Stimulated activated CD4-positive, alpha-beta T cell treated with anti-CD3 and anti-CD28 coated beads, Interleukin-4, amount 100 ng/mL, for 1 hour (primary cell): ENCODE data around the gene STX17.
"Not testable (repeated sequence)": the region's sequence is repeated elsewhere in the genome, so short reads cannot be mapped to it uniquely, and the experiment has no call there.

Experiments used
- DNase-seq: peaks from one replicate; pipeline ENCODE4 v3.0.0-alpha.2; 2020

Gene STX17

DNA sequence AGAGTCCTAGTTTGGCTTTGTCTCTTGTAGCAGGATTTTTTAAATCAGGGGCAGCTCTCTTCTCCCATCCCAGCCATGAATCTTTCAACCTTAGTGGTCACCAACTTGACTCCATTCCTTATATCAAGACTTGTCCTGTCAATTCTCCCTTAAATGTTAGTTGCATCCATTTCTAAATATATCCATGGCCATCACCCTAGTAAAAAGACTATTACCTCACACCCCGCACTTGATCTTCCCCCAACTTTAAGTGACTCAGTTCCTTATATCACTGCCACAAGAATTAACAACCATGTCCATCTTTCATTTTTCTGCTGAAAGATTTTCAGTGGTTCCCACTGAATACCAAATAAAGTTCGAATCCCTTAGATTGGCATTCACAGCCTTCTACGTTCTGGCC is 67.0 kb downstream of the STX17 start:
- DNase-seq, result no peak

- no peak for DNase-seq
Observed at GRCh38 chr9:99977033-99977792, 70.8 kb downstream of the STX17 start.

DNA sequence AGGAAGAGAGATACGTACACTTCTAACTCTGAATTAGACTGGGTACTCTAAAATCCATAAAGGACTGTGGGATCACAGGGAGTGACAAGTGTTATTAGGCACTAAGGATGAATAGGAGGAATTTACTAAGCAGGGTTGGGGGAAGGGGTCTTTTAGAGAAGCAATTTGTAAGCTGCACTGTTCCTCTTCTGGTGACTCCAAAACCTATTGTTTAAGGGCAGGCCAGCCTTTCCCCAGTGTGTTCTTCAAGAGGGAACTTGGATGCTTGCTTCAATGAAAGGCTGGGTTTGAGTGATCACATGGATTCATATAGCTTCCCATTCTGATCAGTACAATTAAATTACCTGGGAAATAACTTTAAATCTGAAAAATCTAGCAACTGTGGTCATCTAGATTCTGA is 71.8 kb downstream of the STX17 start:
- no peak for DNase-seq

- DNase-seq, result no peak
Observed at GRCh38 chr9:99980598-99980997, 74.1 kb downstream of the STX17 start.

GRCh38 chr9:99986642-99987041 is 80.2 kb downstream of the STX17 start:
- DNase-seq, result no peak

DNA sequence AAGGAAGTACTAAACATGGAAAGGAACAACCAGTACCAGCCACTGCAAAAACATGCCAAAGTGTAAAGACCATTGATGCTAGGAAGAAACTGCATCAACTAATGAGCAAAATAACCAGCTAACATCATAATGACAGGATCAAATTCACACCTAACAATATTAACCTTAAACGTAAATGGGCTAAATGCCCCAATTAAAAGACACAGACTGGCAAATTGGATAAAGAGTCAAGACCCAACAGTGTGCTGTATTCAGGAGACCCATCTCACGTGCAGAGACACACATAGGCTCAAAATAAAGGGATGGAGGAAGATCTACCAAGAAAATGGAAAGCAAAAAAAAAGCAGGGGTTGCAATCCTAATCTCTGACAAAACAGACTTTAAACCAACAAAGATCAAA is 84.1 kb downstream of the STX17 start:
- not testable (repeated sequence) for DNase-seq

GRCh38 chr9:99998266-99998665 is 91.8 kb downstream of the STX17 start:
- DNase-seq, result no peak

- no peak for DNase-seq
Observed at GRCh38 chr9:99998866-99999265, 92.4 kb downstream of the STX17 start.

DNA sequence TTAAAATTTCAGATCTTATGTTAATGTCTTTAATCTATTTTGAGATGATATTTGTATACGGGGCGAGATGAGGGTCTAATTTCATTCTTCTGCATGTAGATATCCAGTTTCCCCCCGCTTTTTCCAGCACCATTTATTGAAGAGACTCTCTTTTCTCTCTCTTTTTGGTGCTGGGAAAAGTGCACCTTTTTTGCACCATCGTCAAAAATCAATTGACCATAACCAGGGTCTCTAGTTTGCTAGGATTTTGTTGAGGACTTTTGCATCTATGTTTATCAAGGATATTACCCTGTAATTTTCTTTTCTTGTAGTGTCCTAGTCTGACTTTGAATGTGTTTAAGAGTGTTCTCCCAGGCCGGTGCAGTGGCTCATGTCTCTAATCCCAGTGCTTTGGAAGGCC is 93.3 kb downstream of the STX17 start:
- no peak for DNase-seq

- DNase-seq, result peak; percentile 5
Observed at GRCh38 chr9:100011062-100011681, 104.7 kb downstream of the STX17 start.

DNA sequence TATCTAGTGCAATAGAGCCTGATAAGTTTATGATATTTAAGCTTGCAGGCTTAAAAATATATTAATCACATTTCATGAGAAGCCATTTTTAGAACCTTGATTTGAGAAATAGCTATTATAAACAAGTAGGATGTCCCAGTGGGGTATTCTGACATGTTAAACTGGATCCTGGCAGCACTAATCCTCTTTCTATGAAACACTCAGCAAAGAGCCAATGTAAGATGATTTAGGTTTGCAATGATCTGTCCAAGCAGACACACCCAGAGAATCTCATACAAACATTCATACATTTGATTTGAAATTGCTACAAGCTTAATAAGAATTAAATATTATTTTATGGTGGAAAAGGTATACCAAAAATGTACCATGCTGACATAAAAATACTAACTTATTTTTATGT is 105.8 kb downstream of the STX17 start:
- DNase-seq, result no peak

- DNase-seq, result no peak
Observed at GRCh38 chr9:100013573-100013972, 107.1 kb downstream of the STX17 start.

DNA sequence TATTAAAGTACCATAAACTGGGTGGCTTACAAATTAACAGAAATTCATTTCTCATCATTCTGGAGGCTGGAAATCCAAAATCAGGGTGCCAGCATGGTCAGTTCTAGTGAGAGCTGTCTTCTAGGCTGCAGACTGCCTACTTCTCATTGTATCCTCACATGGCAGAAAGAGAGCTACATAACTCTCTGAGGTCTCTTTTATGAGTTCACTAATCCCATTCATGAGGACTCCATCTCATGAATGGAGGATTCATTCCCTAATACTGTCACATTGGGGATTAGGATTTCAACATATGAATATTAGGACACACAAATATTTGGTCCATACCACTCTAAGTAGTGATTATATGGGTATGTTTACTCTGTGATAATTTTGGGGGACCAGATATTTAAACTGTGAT is 108.4 kb downstream of the STX17 start:
- no peak for DNase-seq

DNA sequence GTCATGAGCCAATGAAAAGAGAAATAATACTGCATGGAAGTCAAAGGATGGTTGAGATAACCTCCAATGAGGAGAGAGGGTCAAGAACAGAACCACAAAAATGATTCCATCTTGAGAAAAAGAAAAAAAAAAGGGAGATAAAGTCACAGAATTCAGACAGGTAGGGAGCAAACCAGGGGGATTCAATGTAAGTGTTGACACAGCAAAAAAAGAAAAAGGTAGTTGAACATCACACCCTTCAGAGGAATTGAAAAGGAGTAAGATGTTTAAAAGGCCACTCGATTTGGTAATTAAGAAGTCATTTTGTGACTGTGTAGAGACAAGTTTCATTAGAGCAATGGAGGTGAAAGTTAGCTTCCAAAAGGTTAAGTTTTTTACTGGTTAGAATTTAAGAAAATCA is 113.1 kb downstream of the STX17 start:
- no peak for DNase-seq
